Stimulated activated CD4-positive, alpha-beta T cell treated with anti-CD3 and anti-CD28 coated beads, Interleukin-12 subunit alpha, Interleukin-12 subunit beta, amount 100 ng/mL, for 24 hours (primary cell): ENCODE results near the gene KCNH3.
"Not testable (repeated sequence)": the region's sequence is repeated elsewhere in the genome, so short reads cannot be mapped to it uniquely, and the experiment has no call there.

ENCODE experiments used
- DNase-seq, 2 experiments: peaks; one replicate each; pipeline ENCODE4 v3.0.0-alpha.2; 2020; ENCODE audit warnings: low read depth in 2 of 2

Gene KCNH3

GRCh38 chr12:49538510-49539403, at the start of gene KCNH3:
TSS of gene KCNH3 (plus strand) at chr12:49539030. CDS start at chr12:49539417, 387 bp downstream.
- peak; percentile 68 to 72 for DNase-seq

DNA sequence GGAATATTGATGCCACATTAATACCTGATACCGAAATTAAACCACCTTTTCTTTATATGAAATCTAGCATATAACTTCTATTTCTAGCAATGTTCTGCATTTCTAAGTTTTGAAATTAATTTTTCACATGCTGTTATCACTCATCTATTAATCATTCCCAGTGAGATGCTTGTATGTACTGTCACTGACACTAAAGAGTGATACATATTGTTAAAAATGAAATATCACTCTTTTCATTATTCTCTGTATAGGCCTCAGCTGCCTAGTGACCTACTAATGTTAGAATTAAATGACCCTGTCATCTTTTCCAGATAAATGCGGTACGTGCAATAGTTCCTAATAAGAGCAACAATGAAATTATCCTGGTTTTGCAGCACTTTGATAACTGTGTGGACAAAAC, 49.7 kb upstream of the KCNH3 start:
- no peak for DNase-seq

DNA sequence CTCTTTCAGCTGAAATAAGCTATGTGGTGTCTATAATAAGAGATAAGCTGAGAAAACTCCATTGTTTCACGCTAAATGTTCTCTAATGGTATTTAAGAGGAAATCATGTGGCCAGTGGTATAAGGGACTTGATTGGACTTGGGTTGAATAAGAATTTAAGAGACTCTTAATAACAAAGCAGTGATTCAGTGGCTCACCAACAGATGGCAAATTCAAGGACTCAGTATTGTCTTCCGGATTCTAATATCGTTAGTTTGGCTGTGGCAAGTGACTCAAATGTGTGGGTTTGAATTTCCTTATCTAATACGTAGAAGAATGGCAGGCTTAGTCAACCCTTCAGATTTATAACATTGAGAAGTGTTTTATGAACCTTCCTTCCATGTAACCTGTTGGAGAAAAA, 49.1 kb upstream of the KCNH3 start:
- no peak for DNase-seq

DNA sequence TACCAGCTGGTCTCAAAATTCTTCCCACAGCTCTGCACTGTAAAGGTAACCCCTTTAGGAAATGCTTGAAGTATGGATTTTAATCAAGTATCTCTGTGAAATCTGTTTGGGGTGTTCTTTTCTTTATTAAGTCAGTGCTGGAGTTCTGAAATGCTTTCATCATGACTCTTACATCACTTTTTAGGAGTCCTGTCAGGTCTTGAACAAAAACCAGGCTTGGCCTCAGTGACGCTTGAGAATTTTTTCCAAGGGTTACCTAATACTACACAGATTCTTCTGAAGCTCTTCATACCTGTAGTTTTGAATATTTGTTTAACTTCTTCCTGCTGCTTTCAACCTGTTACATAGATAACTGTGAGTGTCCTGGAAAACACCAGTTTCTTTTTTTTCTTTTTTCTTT, 47.0 kb upstream of the KCNH3 start:
- DNase-seq: no peak

GRCh38 chr12:49493900-49494299, 44.9 kb upstream of the KCNH3 start:
- DNase-seq: no peak

- DNase-seq: no peak
These were observed 42.1 kb upstream of the KCNH3 start for GRCh38 chr12:49496417-49497360.

GRCh38 chr12:49501895-49502294, 36.9 kb upstream of the KCNH3 start:
- DNase-seq: no peak

GRCh38 chr12:49502590-49502989, 36.2 kb upstream of the KCNH3 start:
- DNase-seq: no peak

DNA sequence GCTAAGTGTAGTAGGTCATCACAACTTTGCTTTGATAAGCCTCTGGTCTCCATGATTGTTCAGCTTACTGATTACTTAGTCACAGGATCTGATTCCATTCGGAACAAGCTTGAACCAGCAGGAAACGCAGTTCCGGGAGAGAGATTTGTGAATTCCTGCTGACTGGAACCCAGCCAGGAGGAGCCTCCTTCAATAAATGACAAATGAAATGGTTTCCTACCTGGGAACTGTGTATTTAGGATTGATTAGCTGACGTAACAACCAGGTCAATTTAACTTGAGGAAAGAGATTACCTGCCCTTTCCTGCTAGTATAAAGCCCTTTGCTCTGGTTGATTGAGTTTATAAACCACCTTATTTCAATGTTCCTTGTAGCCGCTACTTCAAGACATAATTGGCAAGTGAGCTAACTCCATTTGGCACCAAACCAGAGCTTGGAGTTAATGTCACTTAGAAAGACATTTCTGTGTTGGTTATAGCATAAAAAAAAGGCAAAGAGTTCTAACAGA, 35.1 kb upstream of the KCNH3 start:
- no peak for DNase-seq

- DNase-seq: no peak
These were observed 33.2 kb upstream of the KCNH3 start for GRCh38 chr12:49505672-49506071.

- DNase-seq: no peak
These were observed 31.7 kb upstream of the KCNH3 start for GRCh38 chr12:49507139-49507538.

DNA sequence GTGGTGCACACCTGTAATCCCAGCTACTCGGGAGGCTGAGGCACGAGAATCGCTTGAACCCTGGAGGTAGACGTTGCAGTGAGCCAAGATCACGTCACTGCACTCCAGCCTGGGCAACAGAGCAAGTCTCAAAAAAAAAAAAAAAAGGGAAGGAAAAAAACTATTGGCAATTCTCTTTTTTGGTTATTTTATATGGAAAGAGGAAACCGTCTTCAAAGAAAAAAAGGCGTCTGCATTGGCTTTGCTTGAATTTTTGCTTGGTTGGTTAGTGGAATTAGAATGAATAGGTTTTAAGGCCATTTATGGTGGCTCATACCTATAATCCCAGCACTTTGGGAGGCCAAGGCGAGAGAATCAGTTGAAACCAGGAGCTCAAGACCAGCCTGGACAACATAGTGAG, 29.1 kb upstream of the KCNH3 start:
- DNase-seq: not testable (repeated sequence)

DNA sequence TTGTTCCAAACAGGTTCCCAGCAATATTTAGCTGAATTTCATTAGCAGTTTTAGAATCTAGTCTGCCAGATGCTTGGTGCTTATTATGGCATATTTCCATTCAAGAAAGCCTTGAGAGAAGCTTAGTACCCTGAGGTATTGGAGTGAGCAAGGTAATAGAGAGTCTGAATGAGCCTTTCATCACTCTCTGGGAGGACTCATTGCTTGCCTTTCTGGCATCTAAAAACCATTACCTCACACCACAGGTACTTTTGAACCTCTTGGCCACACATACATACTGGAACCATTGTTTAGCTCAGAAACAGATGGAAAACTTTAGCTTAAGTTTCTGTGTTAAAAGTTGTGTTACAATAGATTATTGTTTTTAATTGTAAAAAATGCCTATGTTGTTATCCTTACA, 27.4 kb upstream of the KCNH3 start:
- no peak for DNase-seq

- DNase-seq: no peak
These were observed 26.3 kb upstream of the KCNH3 start for GRCh38 chr12:49512546-49512945.

- DNase-seq: no peak
These were observed 23.6 kb upstream of the KCNH3 start for GRCh38 chr12:49515266-49515665.

DNA sequence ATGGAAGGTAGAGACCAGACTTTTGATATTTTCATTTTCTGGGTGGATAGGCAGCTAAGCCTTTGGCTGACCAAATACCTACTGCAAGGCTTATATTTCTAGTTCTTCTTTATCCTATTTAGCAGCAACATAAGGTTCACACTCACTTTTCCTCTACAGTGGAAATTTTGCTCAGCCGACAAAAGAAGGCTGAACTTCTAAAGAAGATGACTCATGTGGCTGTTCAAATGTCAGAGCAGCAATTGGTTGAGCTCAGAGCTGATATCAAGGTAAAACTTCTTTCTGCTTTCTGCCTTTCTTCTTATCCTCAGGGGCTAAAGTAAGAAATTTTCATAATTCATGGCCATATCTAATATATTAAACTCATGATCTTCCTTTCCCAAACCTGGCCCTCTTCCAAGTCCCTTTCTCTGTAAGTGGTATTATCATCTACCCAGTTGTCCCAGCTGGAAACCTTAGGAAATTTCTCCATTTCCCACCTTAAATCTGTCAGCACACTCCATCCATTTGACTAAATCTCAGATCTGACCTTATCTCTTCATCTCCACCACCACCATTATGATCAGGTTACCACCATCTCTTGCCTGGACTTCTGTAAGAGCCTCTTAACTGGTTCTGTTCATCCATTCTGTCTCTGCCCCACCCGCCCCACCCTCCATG, 19.8 kb upstream of the KCNH3 start:
- no peak for DNase-seq

DNA sequence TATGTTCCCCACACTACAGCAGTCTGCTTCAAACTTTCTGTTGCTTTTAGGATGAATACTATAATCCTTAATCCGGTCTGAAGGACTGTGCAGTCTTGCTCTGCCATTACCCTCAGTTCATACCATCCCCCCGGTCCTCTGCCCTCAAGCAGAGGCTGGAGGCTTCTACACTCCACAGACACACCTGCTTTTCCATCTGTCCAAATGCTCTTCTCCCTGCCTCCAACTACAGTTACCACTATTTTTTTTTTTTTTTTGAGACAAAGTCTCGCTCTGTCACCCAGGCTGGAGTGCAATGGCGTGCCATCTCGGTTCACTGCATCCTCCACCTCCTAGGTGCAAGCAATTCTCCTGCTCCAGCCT, 19.3 kb upstream of the KCNH3 start:
- DNase-seq: no peak

GRCh38 chr12:49521389-49521788, 17.4 kb upstream of the KCNH3 start:
- DNase-seq: no peak

- no peak for DNase-seq
These were observed 14.0 kb upstream of the KCNH3 start for GRCh38 chr12:49524660-49525324.

GRCh38 chr12:49525942-49526341, 12.9 kb upstream of the KCNH3 start:
- no peak for DNase-seq

DNA sequence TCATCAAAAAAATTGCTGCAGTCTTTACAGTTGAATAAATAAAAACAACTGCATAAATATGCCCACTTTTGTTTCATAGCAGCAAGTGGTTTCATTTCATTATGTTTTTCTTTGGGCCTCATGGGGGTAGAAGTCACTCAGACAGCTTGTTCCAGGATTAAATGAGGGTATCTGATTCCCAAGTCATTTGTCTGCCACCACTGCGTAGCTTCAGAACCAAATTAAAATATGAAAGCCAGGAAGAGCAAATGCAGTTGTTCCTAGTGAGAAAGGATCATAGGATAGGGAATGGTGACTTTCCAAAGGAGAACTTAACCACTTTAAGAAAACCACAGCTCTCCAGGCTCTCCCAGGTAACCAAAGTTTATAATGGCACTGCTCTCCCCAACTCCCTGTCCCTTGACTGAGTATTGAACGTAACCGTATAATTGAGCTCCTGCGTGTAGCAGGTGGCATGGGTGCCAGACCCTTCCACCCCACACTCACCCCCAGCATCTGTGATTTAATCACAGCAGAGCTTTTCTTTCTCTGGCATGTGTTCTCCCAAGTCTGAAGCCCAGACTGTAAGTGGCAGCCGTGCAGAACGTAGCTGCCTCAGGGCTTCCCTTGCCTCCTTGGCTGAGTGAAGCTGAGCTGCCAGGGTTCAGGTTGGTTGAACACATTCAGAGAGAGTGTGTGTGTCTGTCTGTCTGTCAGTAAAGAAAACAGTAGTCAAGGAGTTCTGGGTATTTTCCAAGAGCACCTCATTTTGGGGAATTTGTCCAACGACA, 11.3 kb upstream of the KCNH3 start:
- DNase-seq: no peak
